Suprapubic skin (tissue), 4 donors: ENCODE measurements around the gene CCNL1. TPM values are rescaled to one million over a fixed set of nuclear protein-coding genes. Genes with fewer than 3 reads are reported as not detected.

Source experiments
- DNase-seq, 2 donors: peaks; one replicate each; pipeline ENCODE4 v3.0.0-alpha.2; 2019; ENCODE audit warnings: low spot score in 2 of 2
- H3K27ac ChIP-seq: fragments of 200-600 bp; sonication (generic); one replicate; pipeline ENCODE4 v1.5.1; 2019
- H3K27me3 ChIP-seq: fragments of 200-600 bp; sonication (generic); one replicate; pipeline ENCODE4 v1.5.1; 2019
- H3K36me3 ChIP-seq: fragments of 200-600 bp; sonication (generic); one replicate; pipeline ENCODE4 v1.5.1; 2019
- H3K4me1 ChIP-seq: fragments of 200-600 bp; sonication (generic); one replicate; pipeline ENCODE4 v1.5.1; 2019
- H3K4me3 ChIP-seq: fragments of 200-600 bp; sonication (generic); one replicate; pipeline ENCODE4 v1.5.1; 2019; ENCODE audit warnings: mild to moderate bottlenecking
- H3K9me3 ChIP-seq: fragments of 200-600 bp; sonication (generic); one replicate; pipeline ENCODE4 v1.5.1; 2019
- CTCF ChIP-seq, 2 donors: fragments of 200-600 bp in 1 of 2; fragments of 450-650 bp in 1 of 2; sonication (generic) in 1 of 2; IDR thresholded peaks; one replicate each; pipeline ENCODE4 v1.5.1; 2016 to 2019; ENCODE audit warnings: antibody characterized with exemption in 2 of 2, mild to moderate bottlenecking in 1 of 2, moderate library complexity in 1 of 2
- EP300 ChIP-seq: sonication (generic); formaldehyde crosslinking; IDR thresholded peaks from one replicate; pipeline ENCODE4 v1.6.1; 2017; ENCODE audit warnings: antibody characterized with exemption
- POLR2A ChIP-seq, 2 donors: fragments of 450-650 bp; IDR thresholded peaks; one replicate each; pipeline ENCODE4 v1.6.1; 2017; ENCODE audit warnings: antibody characterized with exemption in 2 of 2, mild to moderate bottlenecking in 2 of 2, moderate library complexity in 2 of 2
- POLR2AphosphoS5 ChIP-seq, 3 donors: sonication (generic); formaldehyde crosslinking; IDR thresholded peaks; one replicate each; pipeline ENCODE4 v1.6.1; 2017; ENCODE audit warnings: antibody characterized with exemption in 3 of 3
- WGBS: methylation state at CpG from one replicate; pipeline ENCODE4 v1.1.5; 2018; 5-methylcytosine and 5-hydroxymethylcytosine counted together
- total RNA-seq, 4 donors: library from RNA; depleted of rRNA; stranded (reverse); fragments of >200 nt; gene quantifications; one replicate each; pipeline ENCODE4 v1.1.0, GENCODE V29; 2016

CCNL1 gene
- total RNA-seq, 4 donors from 2014 or later: 203 to 665 (median 246) TPM

- peaks cover 57% of the 10 kb centered on the region for H3K4me1 ChIP-seq
- H3K36me3 ChIP-seq: peaks cover 31% of the 10 kb centered on the region
- H3K4me3 ChIP-seq: peak overlapping the region; percentile 94
- no peaks in the 10 kb centered on the region for H3K27me3 ChIP-seq
- H3K27ac ChIP-seq: peak overlapping the region; percentile 100
- peak; percentile 87 for DNase-seq
- 3% methylated on average over 17 of the region's 46 CpGs for WGBS
- H3K9me3 ChIP-seq: no peaks in the 10 kb centered on the region
- no peak for TF ChIP-seq EP300
- TF ChIP-seq POLR2A (IDR thresholded peaks at IDR 0.05): peak in 1 of 2 donors; percentile 25
- no peak for TF ChIP-seq POLR2AphosphoS5 (IDR thresholded peaks at IDR 0.05)
- TF ChIP-seq CTCF (IDR thresholded peaks at IDR 0.05): peak in 1 of 2 donors; percentile 16
Measured at GRCh38 chr3:157159037-157159761, 748 bp downstream of the CCNL1 start.

- Histone ChIP-seq H3K27me3 (no peaks in the 10 kb centered on the region), H3K27ac (no peak overlapping the region), H3K9me3 (no peaks in the 10 kb centered on the region), H3K4me1 (peaks cover 58% of the 10 kb centered on the region), H3K36me3 (peaks cover 42% of the 10 kb centered on the region), H3K4me3 (peak overlapping the region; percentile 94)
- TF ChIP-seq POLR2A (IDR thresholded peaks at IDR 0.05) (no peak), EP300 (no peak), POLR2AphosphoS5 (IDR thresholded peaks at IDR 0.05) (no peak), CTCF (IDR thresholded peaks at IDR 0.05) (no peak)
- DNase-seq: no peak
Measured at GRCh38 chr3:157157836-157158235, 2.1 kb downstream of the CCNL1 start.

- Histone ChIP-seq H3K4me1 (peaks cover 58% of the 10 kb centered on the region), H3K4me3 (peak overlapping the region; percentile 94), H3K27me3 (no peaks in the 10 kb centered on the region), H3K27ac (no peak overlapping the region), H3K9me3 (no peaks in the 10 kb centered on the region), H3K36me3 (peaks cover 49% of the 10 kb centered on the region)
- 54% methylated on average over 7 of the region's 7 CpGs for WGBS
- TF ChIP-seq EP300: no peak
- TF ChIP-seq POLR2AphosphoS5 (IDR thresholded peaks at IDR 0.05): no peak
- TF ChIP-seq CTCF (IDR thresholded peaks at IDR 0.05): no peak
- TF ChIP-seq POLR2A (IDR thresholded peaks at IDR 0.05): no peak
- no peak for DNase-seq
Measured at GRCh38 chr3:157156837-157157635, 2.9 kb downstream of the CCNL1 start.

- WGBS: 59% methylated on average over 3 of the region's 3 CpGs
- peak overlapping the region; percentile 94 for H3K4me3 ChIP-seq
- no peak for DNase-seq
Measured at GRCh38 chr3:157155591-157155990, 4.4 kb downstream of the CCNL1 start.

More at GRCh38 chr3:157155591-157155990, 4.4 kb downstream of the CCNL1 start:
- peaks cover 49% of the 10 kb centered on the region for H3K4me1 ChIP-seq
- no peaks in the 10 kb centered on the region for H3K27me3 ChIP-seq
- TF ChIP-seq CTCF (IDR thresholded peaks at IDR 0.05) (no peak), POLR2A (IDR thresholded peaks at IDR 0.05) (no peak), POLR2AphosphoS5 (IDR thresholded peaks at IDR 0.05) (no peak), EP300 (no peak)
- H3K9me3 ChIP-seq: no peaks in the 10 kb centered on the region
- no peak overlapping the region for H3K27ac ChIP-seq
- H3K36me3 ChIP-seq: peaks cover 63% of the 10 kb centered on the region
